ENCODE results near the gene ANKRD34A. TPM values are rescaled to one million over a fixed set of nuclear protein-coding genes. Genes with fewer than 3 reads are reported as not detected.

ANKRD34A gene
- total and polyA plus RNA-seq, 2 of the 13 experiments (the other 11 are each of a cell fraction or from before 2014, with no cell fraction given) = 0.05 to 0.07 TPM

GRCh38 chr1:145964328-145965118, at the start of gene ANKRD34A, which contains the start of gene POLR3GL (continued):
- TF ChIP-seq ZNF770 (CRISPR knock-in tag; IDR thresholded peaks at IDR 0.05) = 0 out of 2 replicates have a peak, but pooled peaks have one; percentile 34
- peak; percentile 67; the same call in 1 of the 2 replicates for TF ChIP-seq ZNF556 (CRISPR knock-in tag; IDR thresholded peaks at IDR 0.05; ENCODE audit: borderline replicate concordance)
- no peak for TF ChIP-seq ZNF674 (CRISPR knock-in tag; IDR thresholded peaks at IDR 0.05; ENCODE audit: low read depth)
- TF ChIP-seq MEIS2 (CRISPR knock-in tag; IDR thresholded peaks at IDR 0.05) = no peak
- TF ChIP-seq ZKSCAN5 (CRISPR knock-in tag; IDR thresholded peaks at IDR 0.05) = no peak
- TF ChIP-seq REST (IDR thresholded peaks at IDR 0.05; ENCODE audit: borderline replicate concordance in 1 of 2, low read depth in 1 of 2, low read length in 2 of 2) = no peak
- no peak for TF ChIP-seq CBFB (CRISPR knock-in tag; IDR thresholded peaks at IDR 0.05)
- no peak for TF ChIP-seq HOXD1 (CRISPR knock-in tag; IDR thresholded peaks at IDR 0.05)
- TF ChIP-seq XBP1 (CRISPR knock-in tag; IDR thresholded peaks at IDR 0.05) = no peak
- no peak for TF ChIP-seq ZNF30 (CRISPR knock-in tag; IDR thresholded peaks at IDR 0.05)
- TF ChIP-seq PLSCR1 (CRISPR knock-in tag; IDR thresholded peaks at IDR 0.05; ENCODE audit: borderline replicate concordance) = no peak
- no peak for TF ChIP-seq ZFP82 (CRISPR knock-in tag; IDR thresholded peaks at IDR 0.05; ENCODE audit: borderline replicate concordance)
- TF ChIP-seq ZNF496 (CRISPR knock-in tag; IDR thresholded peaks at IDR 0.05; ENCODE audit: insufficient replicate concordance) = no peak
- no peak for TF ChIP-seq ZNF660 (CRISPR knock-in tag; IDR thresholded peaks at IDR 0.05; ENCODE audit: borderline replicate concordance, low read depth)
- no peak for TF ChIP-seq EP300 (IDR thresholded peaks at IDR 0.05; ENCODE audit: low read depth in 2 of 2, low read length in 2 of 2)
- TF ChIP-seq EP300 (CRISPR knock-in tag; IDR thresholded peaks at IDR 0.05; ENCODE audit: borderline replicate concordance) = no peak
- TF ChIP-seq TRIM24 (CRISPR knock-in tag; IDR thresholded peaks at IDR 0.05) = no peak
- TF ChIP-seq ZFP36 (IDR thresholded peaks at IDR 0.05; ENCODE audit: borderline replicate concordance, low read depth, low read length, partially characterized antibody) = no peak
- TF ChIP-seq ZNF276 (CRISPR knock-in tag; IDR thresholded peaks at IDR 0.05; ENCODE audit: low read depth) = no peak
- no peak for TF ChIP-seq CENPBD1 (CRISPR knock-in tag; IDR thresholded peaks at IDR 0.05; ENCODE audit: borderline replicate concordance, low read depth)
